ENCODE results near the gene PPP1R17. TPM values are rescaled to one million over a fixed set of nuclear protein-coding genes. Genes with fewer than 3 reads are reported as not detected.

PPP1R17 gene
- total RNA-seq, 2 donors from 2014 or later: 0.44 TPM; not detected in 1

- Mint-ChIP-seq H3K4me1 (no peaks in the 10 kb centered on the region), H3K9me3 (no peaks in the 10 kb centered on the region), H3K4me3 (no peak overlapping the region), H3K27ac (no peak overlapping the region), H3K27me3 (ENCODE audit: insufficient read depth) (no peaks in the 10 kb centered on the region), H3K36me3 (ENCODE audit: low read depth) (no peaks in the 10 kb centered on the region)
- WGBS, 2 experiments (ENCODE audit: insufficient coverage in 1 of 2, insufficient read length in 1 of 2): 67 to 77% methylated on average over 3 to 5 of the region's 5 CpGs
- DNase-seq: no peak
- no peaks in the 10 kb centered on the region for H3K27me3 ChIP-seq (ENCODE audit: control insufficient read depth, insufficient read depth, low read length, poor library complexity, severe bottlenecking)
- no peaks in the 10 kb centered on the region for H3K9me3 ChIP-seq (ENCODE audit: control insufficient read depth, low read length)
- no peak overlapping the region for H3K27ac ChIP-seq (ENCODE audit: low read depth, low read length)
- H3K9ac ChIP-seq (ENCODE audit: extremely low read depth, low read length, poor library complexity, severe bottlenecking): no peak overlapping the region
- H3K4me1 ChIP-seq (ENCODE audit: control insufficient read depth, insufficient read depth, low read length): no peaks in the 10 kb centered on the region
- H3K4me3 ChIP-seq (ENCODE audit: low read length): no peak overlapping the region
- H3K36me3 ChIP-seq (ENCODE audit: control insufficient read depth, insufficient read depth, low read length): no peaks in the 10 kb centered on the region
- no peak for TF ChIP-seq CTCF (conservative IDR thresholded peaks at IDR 0.05)
Observed at GRCh38 chr7:31734456-31734855, 47.4 kb downstream of the PPP1R17 start.

GRCh38 chr7:31735991-31736982, 49.3 kb downstream of the PPP1R17 start:
- no peak overlapping the region for H3K4me3 ChIP-seq (ENCODE audit: low read length)

GRCh38 chr7:31741852-31742251, 54.8 kb downstream of the PPP1R17 start:
- Mint-ChIP-seq H3K9me3 (no peaks in the 10 kb centered on the region), H3K27ac (no peak overlapping the region), H3K36me3 (ENCODE audit: low read depth) (no peaks in the 10 kb centered on the region), H3K4me1 (no peaks in the 10 kb centered on the region), H3K27me3 (ENCODE audit: insufficient read depth) (peaks cover 51% of the 10 kb centered on the region), H3K4me3 (no peak overlapping the region)
- H3K9me3 ChIP-seq (ENCODE audit: control insufficient read depth, low read length): no peaks in the 10 kb centered on the region
- no peak overlapping the region for H3K27ac ChIP-seq (ENCODE audit: low read depth, low read length)
- no peak overlapping the region for H3K9ac ChIP-seq (ENCODE audit: extremely low read depth, low read length, poor library complexity, severe bottlenecking)
- no peak for DNase-seq
- H3K4me3 ChIP-seq (ENCODE audit: low read length): no peak overlapping the region
- 94 to 95% methylated on average over 4 of the region's 4 CpGs for WGBS, 2 experiments (ENCODE audit: insufficient coverage in 1 of 2, insufficient read length in 1 of 2)
- no peaks in the 10 kb centered on the region for H3K4me1 ChIP-seq (ENCODE audit: control insufficient read depth, insufficient read depth, low read length)
- no peaks in the 10 kb centered on the region for H3K36me3 ChIP-seq (ENCODE audit: control insufficient read depth, insufficient read depth, low read length)
- TF ChIP-seq CTCF (conservative IDR thresholded peaks at IDR 0.05): no peak
- H3K27me3 ChIP-seq (ENCODE audit: control insufficient read depth, insufficient read depth, low read length, poor library complexity, severe bottlenecking): peaks cover 11% of the 10 kb centered on the region

More at GRCh38 chr7:31735991-31736982, 49.3 kb downstream of the PPP1R17 start:
- 54 to 64% methylated on average over 9 to 11 of the region's 11 CpGs for WGBS, 2 experiments (ENCODE audit: insufficient coverage in 1 of 2, insufficient read length in 1 of 2)
- Mint-ChIP-seq H3K36me3 (ENCODE audit: low read depth) (no peaks in the 10 kb centered on the region), H3K9me3 (no peaks in the 10 kb centered on the region), H3K4me1 (no peaks in the 10 kb centered on the region), H3K27me3 (ENCODE audit: insufficient read depth) (no peaks in the 10 kb centered on the region), H3K27ac (no peak overlapping the region), H3K4me3 (no peak overlapping the region)
- TF ChIP-seq CTCF (conservative IDR thresholded peaks at IDR 0.05): peak; percentile 94
- peak; percentile 90 for DNase-seq
- no peak overlapping the region for H3K9ac ChIP-seq (ENCODE audit: extremely low read depth, low read length, poor library complexity, severe bottlenecking)
- H3K27me3 ChIP-seq (ENCODE audit: control insufficient read depth, insufficient read depth, low read length, poor library complexity, severe bottlenecking): no peaks in the 10 kb centered on the region
- H3K4me1 ChIP-seq (ENCODE audit: control insufficient read depth, insufficient read depth, low read length): no peaks in the 10 kb centered on the region
- H3K27ac ChIP-seq (ENCODE audit: low read depth, low read length): no peak overlapping the region
- H3K9me3 ChIP-seq (ENCODE audit: control insufficient read depth, low read length): no peaks in the 10 kb centered on the region
- no peaks in the 10 kb centered on the region for H3K36me3 ChIP-seq (ENCODE audit: control insufficient read depth, insufficient read depth, low read length)
